Fibroblast of mammary gland (primary cell): ENCODE measurements around the gene PRKAR1A.
A peak's percentile ranks its signal among the peaks of the same experiment; 100 is the strongest.
"Not testable (repeated sequence)": the region's sequence is repeated elsewhere in the genome, so short reads cannot be mapped to it uniquely, and the experiment has no call there.

Experiments used
- DNase-seq: peaks from one replicate; pipeline ENCODE4 v3.0.0-alpha.2; 2010; ENCODE audit warnings: low read depth
- H3K4me3 ChIP-seq: 2 replicates; pipeline ENCODE4 v1.5.1; 2011; ENCODE audit warnings: low read depth, mild to moderate bottlenecking, low read length, moderate library complexity; ENCODE audit not compliant: control insufficient read depth
- CTCF ChIP-seq: conservative IDR thresholded peaks from 2 replicates; pipeline ENCODE4 v1.5.1; 2011; ENCODE audit warnings: low read depth, low read length, inconsistent platforms; ENCODE audit not compliant: control insufficient read depth, insufficient read depth

The PRKAR1A gene

GRCh38 chr17:68576811-68577496, 64.7 kb downstream of the PRKAR1A start:
- peak; percentile 46 for TF ChIP-seq CTCF
- DNase-seq, result peak; percentile 95
- H3K4me3 ChIP-seq, result no peak overlapping the region

- no peak for TF ChIP-seq CTCF
- DNase-seq, result no peak
- H3K4me3 ChIP-seq, result no peak overlapping the region
These were observed 65.2 kb downstream of the PRKAR1A start for GRCh38 chr17:68577497-68577821.

- no peak overlapping the region for H3K4me3 ChIP-seq
- TF ChIP-seq CTCF, result no peak
- no peak for DNase-seq
These were observed 66.0 kb downstream of the PRKAR1A start for GRCh38 chr17:68578236-68578635.

- peak; percentile 46 for DNase-seq
- H3K4me3 ChIP-seq, result no peak overlapping the region
- no peak for TF ChIP-seq CTCF
These were observed 67.1 kb downstream of the PRKAR1A start for GRCh38 chr17:68579194-68579927.

- peak; percentile 97 for DNase-seq
- no peak overlapping the region for H3K4me3 ChIP-seq
- no peak for TF ChIP-seq CTCF
These were observed 68.1 kb downstream of the PRKAR1A start for GRCh38 chr17:68580236-68580770.

- DNase-seq, result no peak
- no peak overlapping the region for H3K4me3 ChIP-seq
- no peak for TF ChIP-seq CTCF
These were observed 69.8 kb downstream of the PRKAR1A start for GRCh38 chr17:68581863-68582645.

DNA sequence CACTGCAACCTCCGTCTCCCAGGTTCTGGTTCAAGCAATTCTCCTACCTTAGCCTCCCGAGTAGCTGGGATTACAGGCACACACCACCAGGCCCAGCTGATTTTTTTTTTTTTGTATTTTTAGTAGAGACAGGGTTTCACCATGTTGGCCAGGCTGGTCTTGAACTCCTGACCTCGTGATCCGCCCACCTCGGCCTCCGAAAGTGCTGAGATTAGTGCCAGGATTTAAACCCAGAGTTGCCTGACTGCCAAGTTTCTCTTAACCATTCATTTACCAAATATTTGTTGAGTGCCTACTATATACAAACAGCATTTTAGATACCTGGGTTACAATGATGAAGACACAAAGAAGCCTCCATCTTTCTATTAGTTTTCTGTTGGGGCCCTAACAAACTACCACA, 70.6 kb downstream of the PRKAR1A start:
- DNase-seq, H3K4me3 ChIP-seq: not testable (repeated sequence)
